Glutamatergic neuron (in vitro differentiated cells): ENCODE data around the gene APBB1. TPM values are rescaled to one million over a fixed set of nuclear protein-coding genes. Genes with fewer than 3 reads are reported as not detected.
"Not testable (repeated sequence)": the region's sequence is repeated elsewhere in the genome, so short reads cannot be mapped to it uniquely, and the experiment has no call there.

ENCODE experiments used
- DNase-seq: peaks from one replicate; pipeline ENCODE4 v3.0.0; 2022
- H3K27ac Mint-ChIP-seq: one replicate; pipeline ENCODE4 v1.8.0; 2020; ENCODE audit warnings: mild to moderate bottlenecking, mixed read lengths, inconsistent platforms; ENCODE audit not compliant: unreplicated experiment
- H3K27me3 Mint-ChIP-seq: one replicate; pipeline ENCODE4 v1.8.0; 2020; ENCODE audit warnings: mild to moderate bottlenecking, moderate library complexity, mixed read lengths, inconsistent platforms; ENCODE audit not compliant: unreplicated experiment
- H3K36me3 Mint-ChIP-seq: one replicate; pipeline ENCODE4 v1.8.0; 2020; ENCODE audit warnings: mild to moderate bottlenecking, mixed read lengths, inconsistent platforms; ENCODE audit not compliant: unreplicated experiment
- H3K4me1 Mint-ChIP-seq: one replicate; pipeline ENCODE4 v1.8.0; 2020; ENCODE audit warnings: mild to moderate bottlenecking, low read depth, mixed read lengths, inconsistent platforms; ENCODE audit not compliant: unreplicated experiment
- H3K4me3 Mint-ChIP-seq: one replicate; pipeline ENCODE4 v1.8.0; 2020; ENCODE audit warnings: mild to moderate bottlenecking, mixed read lengths, inconsistent platforms; ENCODE audit not compliant: unreplicated experiment
- H3K9me3 Mint-ChIP-seq: one replicate; pipeline ENCODE4 v1.8.0; 2020; ENCODE audit warnings: mild to moderate bottlenecking, moderate library complexity, mixed read lengths, inconsistent platforms; ENCODE audit not compliant: unreplicated experiment
- total RNA-seq: library from RNA; stranded (reverse); fragmentation: NEBNext Ultra II Directional; extraction: Animal tissue kit (Norgen Biotek cat#: 25700); gene quantifications from one replicate; pipeline ENCODE4 v1.2.1, GENCODE V29; 2021; ENCODE audit not compliant: unreplicated experiment
- TF ChIP-seq, protein P1 (sequence below): fragments of 200-600 bp; sonication (generic); IDR thresholded peaks from one replicate; pipeline ENCODE4 v1.5.0; 2021; ENCODE audit not compliant: partially characterized antibody, unreplicated experiment

The APBB1 gene
- total RNA-seq, 1 donor from 2014 or later: 142 TPM

DNA sequence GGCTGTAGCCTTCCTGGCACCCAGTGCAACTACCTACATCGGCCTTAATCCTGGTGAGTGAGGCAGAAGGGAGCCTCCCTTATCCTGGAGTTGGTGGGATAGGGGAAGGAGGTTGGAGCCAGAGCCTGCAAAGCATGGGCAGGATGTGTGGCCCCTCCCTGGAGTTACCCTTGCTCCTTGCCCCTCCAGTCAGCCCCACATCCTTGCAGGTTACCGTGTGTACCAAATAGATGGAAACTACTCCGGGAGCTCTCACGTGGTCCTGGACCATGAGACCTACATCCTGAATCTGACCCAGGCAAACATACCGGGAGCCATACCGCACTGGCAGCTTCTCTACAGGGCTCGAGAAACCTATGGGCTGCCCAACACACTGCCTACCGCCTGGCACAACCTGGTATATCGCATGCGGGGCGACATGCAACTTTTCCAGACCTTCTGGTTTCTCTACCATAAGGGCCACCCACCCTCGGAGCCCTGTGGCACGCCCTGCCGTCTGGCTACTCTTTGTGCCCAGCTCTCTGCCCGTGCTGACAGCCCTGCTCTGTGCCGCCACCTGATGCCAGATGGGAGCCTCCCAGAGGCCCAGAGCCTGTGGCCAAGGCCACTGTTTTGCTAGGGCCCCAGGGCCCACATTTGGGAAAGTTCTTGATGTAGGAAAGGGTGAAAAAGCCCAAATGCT lies 24.8 kb downstream of the APBB1 start:
- Mint-ChIP-seq H3K9me3 (peaks cover 8% of the 10 kb centered on the region), H3K27ac (no peak overlapping the region), H3K27me3 (peaks cover 7% of the 10 kb centered on the region), H3K4me1 (peaks cover 7% of the 10 kb centered on the region), H3K4me3 (no peak overlapping the region), H3K36me3 (peaks cover 8% of the 10 kb centered on the region)
- TF ChIP-seq, protein P1, sequence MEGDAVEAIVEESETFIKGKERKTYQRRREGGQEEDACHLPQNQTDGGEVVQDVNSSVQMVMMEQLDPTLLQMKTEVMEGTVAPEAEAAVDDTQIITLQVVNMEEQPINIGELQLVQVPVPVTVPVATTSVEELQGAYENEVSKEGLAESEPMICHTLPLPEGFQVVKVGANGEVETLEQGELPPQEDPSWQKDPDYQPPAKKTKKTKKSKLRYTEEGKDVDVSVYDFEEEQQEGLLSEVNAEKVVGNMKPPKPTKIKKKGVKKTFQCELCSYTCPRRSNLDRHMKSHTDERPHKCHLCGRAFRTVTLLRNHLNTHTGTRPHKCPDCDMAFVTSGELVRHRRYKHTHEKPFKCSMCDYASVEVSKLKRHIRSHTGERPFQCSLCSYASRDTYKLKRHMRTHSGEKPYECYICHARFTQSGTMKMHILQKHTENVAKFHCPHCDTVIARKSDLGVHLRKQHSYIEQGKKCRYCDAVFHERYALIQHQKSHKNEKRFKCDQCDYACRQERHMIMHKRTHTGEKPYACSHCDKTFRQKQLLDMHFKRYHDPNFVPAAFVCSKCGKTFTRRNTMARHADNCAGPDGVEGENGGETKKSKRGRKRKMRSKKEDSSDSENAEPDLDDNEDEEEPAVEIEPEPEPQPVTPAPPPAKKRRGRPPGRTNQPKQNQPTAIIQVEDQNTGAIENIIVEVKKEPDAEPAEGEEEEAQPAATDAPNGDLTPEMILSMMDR: no peak
- no peak for DNase-seq

DNA sequence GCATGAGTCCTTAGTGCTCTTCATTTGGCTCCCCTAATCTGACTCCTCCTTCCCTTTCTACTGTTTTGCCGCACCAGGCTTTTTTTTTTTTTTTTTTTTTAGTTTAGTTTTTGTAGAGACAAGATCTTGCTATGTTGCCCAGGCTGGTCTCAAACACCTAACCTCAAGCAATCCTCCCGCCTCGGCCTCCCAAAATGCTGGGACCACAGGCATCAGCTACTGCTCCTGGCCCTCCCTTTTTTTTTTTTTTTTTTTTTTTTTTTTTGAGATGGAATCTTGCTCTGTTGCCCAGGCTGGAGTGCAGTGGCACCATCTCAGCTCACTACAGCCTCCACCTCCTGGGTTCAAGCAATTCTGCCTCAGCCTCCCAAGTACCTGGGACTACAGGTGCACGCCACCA lies 26.6 kb downstream of the APBB1 start:
- DNase-seq, H3K4me1 Mint-ChIP-seq, H3K27me3 Mint-ChIP-seq, H3K9me3 Mint-ChIP-seq, H3K27ac Mint-ChIP-seq, H3K36me3 Mint-ChIP-seq: not testable (repeated sequence)
- peak overlapping the region; percentile 25 for H3K4me3 Mint-ChIP-seq

DNA sequence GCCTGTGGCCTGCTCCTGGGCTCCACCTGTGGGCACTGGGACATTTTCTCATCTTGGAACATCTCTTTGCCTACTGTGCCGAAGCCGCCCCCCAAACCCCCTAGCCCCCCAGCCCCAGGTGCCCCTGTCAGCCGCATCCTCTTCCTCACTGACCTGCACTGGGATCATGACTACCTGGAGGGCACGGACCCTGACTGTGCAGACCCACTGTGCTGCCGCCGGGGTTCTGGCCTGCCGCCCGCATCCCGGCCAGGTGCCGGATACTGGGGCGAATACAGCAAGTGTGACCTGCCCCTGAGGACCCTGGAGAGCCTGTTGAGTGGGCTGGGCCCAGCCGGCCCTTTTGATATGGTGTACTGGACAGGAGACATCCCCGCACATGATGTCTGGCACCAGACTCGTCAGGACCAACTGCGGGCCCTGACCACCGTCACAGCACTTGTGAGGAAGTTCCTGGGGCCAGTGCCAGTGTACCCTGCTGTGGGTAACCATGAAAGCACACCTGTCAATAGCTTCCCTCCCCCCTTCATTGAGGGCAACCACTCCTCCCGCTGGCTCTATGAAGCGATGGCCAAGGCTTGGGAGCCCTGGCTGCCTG lies 27.3 kb downstream of the APBB1 start:
- Mint-ChIP-seq H3K27me3 (peaks cover 7% of the 10 kb centered on the region), H3K4me1 (peaks cover 7% of the 10 kb centered on the region), H3K27ac (no peak overlapping the region), H3K9me3 (peaks cover 9% of the 10 kb centered on the region), H3K4me3 (peak overlapping the region; percentile 90), H3K36me3 (peaks cover 5% of the 10 kb centered on the region)
- TF ChIP-seq, protein P1: no peak
- no peak for DNase-seq

DNA sequence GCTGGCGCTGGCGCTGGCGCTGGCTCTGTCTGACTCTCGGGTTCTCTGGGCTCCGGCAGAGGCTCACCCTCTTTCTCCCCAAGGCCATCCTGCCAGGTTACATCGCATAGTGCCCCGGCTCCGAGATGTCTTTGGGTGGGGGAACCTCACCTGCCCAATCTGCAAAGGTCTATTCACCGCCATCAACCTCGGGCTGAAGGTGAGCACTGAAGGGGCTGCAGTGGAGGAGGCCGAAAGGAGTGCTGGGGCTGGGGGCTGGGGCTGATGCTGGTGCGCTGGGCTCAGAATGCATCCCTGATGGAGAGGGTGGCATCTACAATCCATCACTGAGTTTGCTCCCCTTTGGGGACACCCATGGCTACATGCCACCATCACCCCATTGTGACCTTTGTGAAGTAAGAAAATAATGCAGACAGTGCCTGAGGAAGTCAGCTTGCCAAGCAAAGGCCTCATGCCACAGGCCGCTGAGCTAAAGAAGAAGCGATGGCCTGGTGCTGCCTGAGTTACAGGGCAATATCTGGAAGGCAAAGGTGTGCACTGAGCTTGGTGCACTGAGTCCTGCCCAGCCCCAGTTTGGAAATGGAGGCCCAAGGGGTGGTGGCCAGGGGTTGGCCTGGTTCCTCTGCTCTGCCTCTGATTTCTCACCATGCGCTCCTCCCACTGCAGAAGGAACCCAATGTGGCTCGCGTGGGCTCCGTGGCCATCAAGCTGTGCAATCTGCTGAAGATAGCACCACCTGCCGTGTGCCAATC lies 28.0 kb downstream of the APBB1 start:
- Mint-ChIP-seq H3K27me3 (peaks cover 4% of the 10 kb centered on the region), H3K4me1 (peaks cover 5% of the 10 kb centered on the region), H3K36me3 (no peaks in the 10 kb centered on the region), H3K27ac (peak overlapping the region; percentile 79), H3K9me3 (peaks cover 9% of the 10 kb centered on the region), H3K4me3 (peak overlapping the region; percentile 90)
- TF ChIP-seq, protein P1: no peak
- no peak for DNase-seq

DNA sequence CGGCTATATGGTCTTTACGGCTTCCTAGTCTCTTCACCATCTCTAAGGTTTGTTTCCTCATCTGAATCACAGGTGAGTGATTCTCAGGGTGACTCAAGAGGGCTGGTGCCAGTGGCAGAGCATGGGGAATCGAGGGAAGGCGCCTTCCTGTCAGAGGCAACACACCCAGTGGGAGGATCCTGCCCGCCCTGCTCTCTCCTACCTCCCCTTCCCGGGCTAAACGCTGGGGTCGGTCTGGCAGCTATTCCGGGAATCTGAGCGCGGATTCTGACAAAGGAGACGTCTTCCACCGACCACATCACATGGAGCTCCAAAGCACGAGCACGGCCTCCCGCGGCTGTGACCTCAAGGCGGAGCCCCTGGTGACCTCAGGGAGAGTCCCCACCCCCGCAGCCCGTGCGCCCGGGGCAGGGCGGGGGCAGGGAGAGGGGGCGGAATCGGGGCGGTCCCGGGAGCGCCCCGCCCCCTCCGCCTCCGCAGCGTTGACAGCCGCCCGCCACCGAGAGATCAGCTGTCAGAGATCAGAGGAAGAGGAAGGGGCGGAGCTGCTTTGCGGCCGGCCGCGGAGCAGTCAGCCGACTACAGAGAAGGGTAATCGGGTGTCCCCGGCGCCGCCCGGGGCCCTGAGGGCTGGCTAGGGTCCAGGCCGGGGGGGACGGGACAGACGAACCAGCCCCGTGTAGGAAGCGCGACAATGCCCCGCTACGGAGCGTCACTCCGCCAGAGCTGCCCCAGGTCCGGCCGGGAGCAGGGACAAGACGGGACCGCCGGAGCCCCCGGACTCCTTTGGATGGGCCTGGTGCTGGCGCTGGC lies 28.8 kb downstream of the APBB1 start, which contains the start of gene SMPD1:
Gene SMPD1, plus strand, starts transcription at position 570 of the 813 bp plus-strand sequence. Its CDS starts 125 bp downstream, at position 695.
- peak; percentile 92 for DNase-seq
- Mint-ChIP-seq H3K36me3 (no peaks in the 10 kb centered on the region), H3K27ac (peak within 1 kb of the TSS; percentile 98), H3K9me3 (peaks cover 9% of the 10 kb centered on the region), H3K27me3 (peaks cover 4% of the 10 kb centered on the region), H3K4me3 (peak within 1 kb of the TSS; percentile 90), H3K4me1 (peaks cover 5% of the 10 kb centered on the region)
- TF ChIP-seq, protein P1: no peak
